ENCODE data around the gene RBP5. TPM values are rescaled to one million over a fixed set of nuclear protein-coding genes. Genes with fewer than 3 reads are reported as not detected.
A peak's percentile ranks its signal among the peaks of the same experiment; 100 is the strongest.

Gene RBP5
- total and polyA plus RNA-seq, 7 donors: 0.71 to 30.9 (median 4.0) TPM; not detected in 3

GRCh38 chr12:7158781-7159609 is 30.3 kb upstream of the RBP5 start:
- WGBS, 2 donors: 75 to 77% methylated on average over 10 of the region's 10 CpGs
- H3K36me3 ChIP-seq: peaks cover 0 to 1% (median 0%) of the 10 kb centered on the region in 4 donors
- intact Hi-C loops (cut with DNase I): no loop called here

GRCh38 chr12:7157391-7157790 is 28.7 kb upstream of the RBP5 start:
- Histone ChIP-seq H3K27ac (no peak overlapping the region), H3K4me3 (no peak overlapping the region), H3K36me3 (peaks cover 0 to 6% (median 0%) of the 10 kb centered on the region in 4 donors), H3K4me1 (no peaks in the 10 kb centered on the region), H3K27me3 (no peaks in the 10 kb centered on the region), H3K9me3 (no peaks in the 10 kb centered on the region)
- WGBS, 2 donors: 95 to 96% methylated on average over 17 of the region's 17 CpGs
- no peak for TF ChIP-seq POLR2A (IDR thresholded peaks at IDR 0.05)
- no peak for TF ChIP-seq POLR2AphosphoS5 (IDR thresholded peaks at IDR 0.05)
- no peak for TF ChIP-seq CTCF (IDR thresholded peaks at IDR 0.05)
- no peak for TF ChIP-seq EP300 (IDR thresholded peaks at IDR 0.05)
- DNase-seq: peak; percentile 39
- intact Hi-C loops (cut with DNase I): no loop called here

More at GRCh38 chr12:7158781-7159609, 30.3 kb upstream of the RBP5 start:
- no peak for TF ChIP-seq POLR2A (IDR thresholded peaks at IDR 0.05)
- no peak for TF ChIP-seq CTCF (IDR thresholded peaks at IDR 0.05)
- TF ChIP-seq EP300 (IDR thresholded peaks at IDR 0.05): no peak
- no peak for TF ChIP-seq POLR2AphosphoS5 (IDR thresholded peaks at IDR 0.05)
- Histone ChIP-seq H3K4me1 (no peaks in the 10 kb centered on the region), H3K4me3 (no peak overlapping the region), H3K27me3 (peaks cover 0 to 13% (median 9%) of the 10 kb centered on the region in 3 donors), H3K27ac (no peak overlapping the region), H3K9me3 (no peaks in the 10 kb centered on the region)
- peak; percentile 50 for DNase-seq

- H3K27me3 ChIP-seq: no peaks in the 10 kb centered on the region
- H3K27ac ChIP-seq: no peak overlapping the region
- DNase-seq: peak; percentile 59
- no peaks in the 10 kb centered on the region for H3K9me3 ChIP-seq
- no peaks in the 10 kb centered on the region for H3K4me1 ChIP-seq
- no peak for TF ChIP-seq POLR2A (IDR thresholded peaks at IDR 0.05)
- TF ChIP-seq CTCF (IDR thresholded peaks at IDR 0.05): no peak
- TF ChIP-seq POLR2AphosphoS5 (IDR thresholded peaks at IDR 0.05): no peak
- no peak for TF ChIP-seq EP300 (IDR thresholded peaks at IDR 0.05)
- peaks cover 0 to 8% (median 0%) of the 10 kb centered on the region in 4 donors for H3K36me3 ChIP-seq
- intact Hi-C loops (cut with DNase I): no loop called here
- 85 to 87% methylated on average over 24 of the region's 24 CpGs for WGBS, 2 donors
- no peak overlapping the region for H3K4me3 ChIP-seq
Measured at GRCh38 chr12:7156259-7157197, 27.8 kb upstream of the RBP5 start.

DNA sequence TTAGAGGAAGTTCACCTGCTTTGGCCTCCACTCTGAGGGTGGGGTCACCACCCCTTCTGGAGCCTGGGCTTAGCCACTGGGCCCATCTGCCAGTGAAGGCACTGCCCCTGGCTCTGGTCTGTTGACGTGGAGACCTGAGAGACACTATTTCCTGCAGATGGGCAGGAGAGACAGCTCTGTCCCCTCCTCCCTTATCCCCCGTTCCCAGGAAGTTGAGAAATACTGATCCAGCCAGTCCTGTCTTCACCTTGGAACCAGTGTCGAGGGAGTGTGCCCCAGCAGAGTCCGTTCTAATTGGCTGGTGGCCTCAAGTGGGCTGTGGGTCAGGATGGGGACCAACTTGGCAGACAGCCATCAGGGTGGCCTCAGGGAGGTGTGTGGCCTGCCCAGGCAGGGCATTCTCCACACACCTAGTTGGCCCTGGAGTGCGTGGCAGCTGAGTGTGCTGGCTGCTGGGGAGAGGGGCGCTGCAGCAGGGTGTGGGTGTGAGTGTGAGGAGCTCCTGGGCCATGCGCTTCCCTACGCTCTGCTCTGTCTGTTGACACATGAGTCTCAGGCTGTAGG is 26.9 kb upstream of the RBP5 start:
- Histone ChIP-seq H3K27me3 (no peaks in the 10 kb centered on the region), H3K9me3 (no peaks in the 10 kb centered on the region), H3K27ac (no peak overlapping the region), H3K4me3 (no peak overlapping the region), H3K36me3 (peaks cover 0 to 14% (median 2%) of the 10 kb centered on the region in 4 donors), H3K4me1 (no peaks in the 10 kb centered on the region)
- peak; percentile 60 for DNase-seq
- TF ChIP-seq POLR2A (IDR thresholded peaks at IDR 0.05): no peak
- TF ChIP-seq POLR2AphosphoS5 (IDR thresholded peaks at IDR 0.05): no peak
- no peak for TF ChIP-seq EP300 (IDR thresholded peaks at IDR 0.05)
- no peak for TF ChIP-seq CTCF (IDR thresholded peaks at IDR 0.05)
- intact Hi-C loops (cut with DNase I): no loop called here
- WGBS, 2 donors: 87 to 88% methylated on average over 8 of the region's 8 CpGs
